GM21529 (cell line): ENCODE data around the gene EVI5.
"Not testable (repeated sequence)": the region's sequence is repeated elsewhere in the genome, so short reads cannot be mapped to it uniquely, and the experiment has no call there.

ENCODE experiments used
- ATAC-seq: cut with Tn5 transposase; IDR thresholded peaks from one replicate; pipeline ENCODE4 v1.9.1; 2021; ENCODE audit not compliant: unreplicated experiment

EVI5 gene

GRCh38 chr1:92749024-92749634 is 35.8 kb downstream of the EVI5 start:
- peak; percentile 63 for ATAC-seq

- no peak for ATAC-seq
Measured at GRCh38 chr1:92748138-92748537, 36.8 kb downstream of the EVI5 start.

- no peak for ATAC-seq
Measured at GRCh38 chr1:92747735-92748134, 37.2 kb downstream of the EVI5 start.

- ATAC-seq, result not testable (repeated sequence)
Measured at GRCh38 chr1:92746255-92746654, 38.7 kb downstream of the EVI5 start.

GRCh38 chr1:92743221-92743620 is 41.7 kb downstream of the EVI5 start:
- ATAC-seq, result no peak

DNA sequence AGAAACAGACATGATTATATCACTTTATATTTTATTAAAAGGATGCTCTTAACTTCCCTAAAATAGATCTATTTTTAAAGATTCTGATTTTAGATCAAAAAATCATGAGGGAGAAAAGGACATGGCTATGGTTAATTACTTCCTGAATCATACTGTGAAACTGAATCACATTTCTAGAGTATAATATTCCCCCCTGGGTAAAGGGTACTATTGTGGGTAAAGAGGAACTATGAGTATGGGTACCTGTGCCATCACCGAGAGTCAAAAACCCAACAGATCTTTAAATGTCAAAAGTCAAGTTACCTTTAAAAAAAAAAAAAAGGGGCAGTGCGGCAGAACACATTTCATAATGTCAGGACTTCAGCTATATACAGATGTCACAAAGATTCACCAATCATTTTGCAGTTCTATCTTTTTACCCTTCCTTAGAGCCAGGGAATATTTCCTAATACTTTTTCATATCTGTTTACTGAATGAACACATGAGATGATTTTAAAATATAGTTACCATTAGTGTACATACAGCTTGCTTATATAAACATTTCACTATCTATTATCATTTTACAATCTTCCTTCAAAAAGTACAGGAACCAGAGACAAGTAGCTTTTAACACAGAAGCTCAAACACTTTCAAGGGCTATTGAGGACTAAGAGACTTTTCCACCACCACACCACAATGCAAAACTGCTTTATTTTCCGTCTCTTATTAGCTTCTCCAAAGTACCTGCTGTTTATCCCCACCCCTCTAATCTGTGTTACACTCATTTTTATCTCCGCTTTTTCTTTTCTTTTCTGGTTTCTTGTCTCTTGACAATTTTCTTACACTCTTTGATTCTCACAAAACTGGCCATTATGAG is 45.0 kb downstream of the EVI5 start:
- ATAC-seq, result no peak

DNA sequence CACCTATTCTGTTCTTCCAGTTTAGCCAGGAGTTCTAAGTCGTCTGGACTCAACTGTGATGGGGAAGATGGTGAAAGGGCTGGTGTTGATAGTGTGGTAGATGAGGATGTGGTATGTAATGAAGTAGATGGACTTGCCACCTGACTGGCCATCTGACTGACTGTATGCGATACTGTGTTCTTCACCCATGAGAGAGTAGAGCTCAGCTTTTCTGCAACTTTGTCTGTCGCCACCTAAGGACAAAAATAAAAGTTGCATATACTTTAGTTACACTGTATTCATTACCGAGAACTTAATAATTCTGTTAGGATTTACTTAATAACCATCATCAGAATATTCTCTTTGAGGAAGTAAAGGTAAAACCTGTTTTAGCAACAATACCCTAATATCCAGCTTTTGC is 48.5 kb downstream of the EVI5 start:
- ATAC-seq, result peak; percentile 70

DNA sequence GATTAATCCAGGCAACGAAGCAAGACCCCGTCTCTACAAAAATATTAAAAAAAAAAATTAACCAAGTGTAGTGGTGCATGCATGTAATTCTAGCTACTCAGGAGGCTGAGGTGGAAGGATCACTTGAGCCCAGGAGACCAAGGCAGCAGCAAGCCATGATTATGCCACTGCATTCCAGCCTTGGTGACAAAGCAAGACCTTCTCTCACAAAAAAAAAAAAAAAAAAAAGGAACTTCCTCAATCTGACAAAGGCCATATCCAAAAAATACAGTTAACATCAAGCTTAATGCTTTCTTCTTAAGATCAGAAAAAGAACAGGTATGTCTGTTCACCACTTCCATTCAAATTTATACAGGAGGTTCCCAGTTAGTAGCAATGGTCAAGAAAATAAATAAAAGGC is 54.4 kb downstream of the EVI5 start:
- ATAC-seq, result no peak

- ATAC-seq, result no peak
Measured at GRCh38 chr1:92728697-92729096, 56.2 kb downstream of the EVI5 start.

DNA sequence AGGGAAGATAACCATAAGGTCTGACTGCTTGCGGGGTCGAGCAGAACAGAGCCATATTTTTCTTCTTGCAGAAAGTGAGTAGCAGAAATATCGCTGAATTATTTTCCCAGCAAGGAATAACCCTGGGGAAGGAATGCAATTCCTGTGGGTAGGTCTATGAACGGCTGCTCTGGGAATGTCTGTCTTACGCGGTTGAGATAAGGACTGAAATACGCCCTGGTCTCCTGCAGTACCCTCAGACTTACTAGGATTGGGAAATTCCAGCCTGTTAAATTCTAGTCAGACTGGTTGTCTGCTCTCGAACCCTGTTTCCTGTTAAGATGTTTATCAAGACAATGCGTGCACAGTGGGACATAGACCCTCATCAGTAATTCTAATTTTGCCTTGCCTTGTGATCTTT is 61.2 kb downstream of the EVI5 start:
- ATAC-seq, result not testable (repeated sequence)

GRCh38 chr1:92721886-92722285 is 63.0 kb downstream of the EVI5 start:
- ATAC-seq, result no peak

DNA sequence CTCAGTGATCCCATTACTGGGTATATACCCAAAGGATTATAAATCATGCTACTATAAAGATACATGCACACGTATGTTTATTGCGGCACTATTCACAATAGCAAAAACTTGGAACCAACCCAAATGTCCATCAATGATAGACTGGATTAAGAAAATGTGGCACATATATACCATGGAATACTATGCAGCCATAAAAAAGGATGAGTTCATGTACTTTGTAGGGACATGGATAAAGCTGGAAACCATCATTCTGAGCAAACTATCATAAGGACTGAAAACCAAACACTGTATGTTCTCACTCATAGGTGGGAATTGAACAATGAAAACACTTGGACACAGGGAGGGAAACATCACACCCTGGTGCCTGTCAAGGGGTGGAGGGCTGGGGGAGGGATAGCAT is 63.8 kb downstream of the EVI5 start:
- ATAC-seq, result not testable (repeated sequence)

DNA sequence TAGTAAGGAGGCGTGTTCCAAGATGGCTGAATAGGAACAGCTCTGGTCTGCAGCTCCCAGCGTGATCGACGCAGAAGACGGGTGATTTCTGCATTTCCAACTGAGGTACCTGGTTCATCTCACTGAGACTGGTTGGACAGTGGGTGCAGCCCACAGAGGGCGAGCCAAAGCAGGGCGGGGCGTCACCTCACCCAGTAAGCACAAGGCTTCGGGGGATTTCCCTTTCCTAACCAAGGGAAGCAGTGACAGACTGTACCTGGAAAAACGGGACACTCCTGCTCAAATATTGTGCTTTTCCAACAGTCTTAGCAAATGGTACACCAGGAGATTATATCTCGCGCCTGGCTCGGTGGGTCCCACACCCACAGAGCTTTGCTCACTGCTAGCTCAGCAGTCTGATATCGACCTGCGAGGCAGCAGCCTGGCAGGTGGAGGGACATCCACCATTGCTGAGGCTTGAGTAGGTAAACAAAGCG is 69.4 kb downstream of the EVI5 start:
- not testable (repeated sequence) for ATAC-seq

GRCh38 chr1:92713939-92714338 is 71.0 kb downstream of the EVI5 start:
- no peak for ATAC-seq

- no peak for ATAC-seq
Measured at GRCh38 chr1:92711473-92712165, 73.3 kb downstream of the EVI5 start.

- ATAC-seq, result no peak
Measured at GRCh38 chr1:92709738-92710137, 75.2 kb downstream of the EVI5 start.

- ATAC-seq, result no peak
Measured at GRCh38 chr1:92708368-92708950, 76.4 kb downstream of the EVI5 start.

- no peak for ATAC-seq
Measured at GRCh38 chr1:92707709-92708108, 77.2 kb downstream of the EVI5 start.

DNA sequence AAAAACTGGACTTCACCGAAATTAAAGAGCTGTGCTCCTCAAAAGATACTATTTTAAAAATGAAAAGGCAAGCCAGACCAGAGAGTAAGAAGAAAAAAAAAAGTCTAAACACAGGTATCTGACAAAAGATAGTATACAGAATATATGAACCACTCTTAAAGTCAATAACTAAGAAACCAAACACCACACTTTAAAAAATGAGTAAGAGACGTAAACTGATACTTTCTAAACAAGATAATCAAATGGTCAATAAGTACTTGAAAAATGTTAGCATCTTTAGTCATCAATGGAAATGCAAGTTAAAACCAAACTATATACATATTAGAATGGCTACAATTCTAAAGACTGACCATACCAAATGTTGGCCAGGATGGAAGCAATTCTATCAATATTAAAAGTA is 77.6 kb downstream of the EVI5 start:
- ATAC-seq, result no peak

DNA sequence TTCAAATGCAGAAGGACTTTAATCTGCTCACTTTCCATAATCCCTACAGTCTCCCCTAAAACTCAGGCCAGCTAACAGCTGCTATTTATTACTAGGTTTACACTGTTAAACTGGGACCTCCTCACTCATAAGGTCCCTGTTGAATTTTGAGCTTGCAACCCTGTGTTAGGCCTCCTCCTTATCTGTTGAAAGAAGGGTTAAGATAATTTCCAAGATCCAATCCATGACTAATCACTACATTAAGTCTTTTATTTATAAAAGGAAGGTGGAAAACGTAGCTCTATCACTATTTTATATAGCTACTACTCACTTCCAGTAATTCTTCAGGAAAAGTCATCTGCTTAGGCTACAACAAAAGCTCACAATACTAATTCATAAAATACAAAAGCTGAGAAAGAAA is 79.5 kb downstream of the EVI5 start:
- ATAC-seq, result no peak

DNA sequence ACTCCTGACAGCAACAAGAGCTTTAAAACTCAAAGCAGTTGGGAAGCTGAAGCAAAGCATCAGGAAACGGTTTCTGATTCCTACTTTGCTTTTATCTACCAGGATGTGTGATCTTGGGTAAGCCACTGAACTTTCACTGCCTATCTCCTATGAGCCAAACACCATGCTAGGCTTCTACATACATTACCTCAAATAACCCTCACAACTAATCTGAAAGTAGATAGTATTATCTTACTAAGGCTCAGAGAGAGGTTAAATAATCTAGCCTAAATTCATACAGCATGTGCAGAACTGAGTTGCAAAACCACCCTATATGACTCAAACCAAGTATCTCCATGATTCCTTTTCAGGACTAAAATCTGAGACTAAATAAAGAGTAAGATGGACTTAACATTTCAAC is 83.8 kb downstream of the EVI5 start:
- ATAC-seq, result no peak
